GM12874 (cell line): Measurements from ENCODE around the gene EPSTI1.

Experiments
- CTCF ChIP-seq: IDR thresholded peaks from 2 replicates; pipeline ENCODE4 v1.5.1; 2011; ENCODE audit warnings: low read depth, mild to moderate bottlenecking, control low read depth, low read length, moderate library complexity; ENCODE audit not compliant: insufficient read depth

Gene EPSTI1

GRCh38 chr13:42883771-42884467 lies 108.1 kb downstream of the EPSTI1 start:
- no peak for TF ChIP-seq CTCF

- no peak for TF ChIP-seq CTCF
Observed at GRCh38 chr13:42883142-42883541, 108.9 kb downstream of the EPSTI1 start.

- TF ChIP-seq CTCF, result no peak
Observed at GRCh38 chr13:42880056-42880605, 111.9 kb downstream of the EPSTI1 start.

GRCh38 chr13:42878721-42879120 lies 113.3 kb downstream of the EPSTI1 start:
- TF ChIP-seq CTCF, result no peak

- no peak for TF ChIP-seq CTCF
Observed at GRCh38 chr13:42876887-42877545, 115.0 kb downstream of the EPSTI1 start.

- no peak for TF ChIP-seq CTCF
Observed at GRCh38 chr13:42876270-42876714, 115.7 kb downstream of the EPSTI1 start.

GRCh38 chr13:42875475-42876269 lies 116.4 kb downstream of the EPSTI1 start:
- no peak for TF ChIP-seq CTCF
